GM21723 (cell line): ENCODE measurements around the gene WASHC4.
A peak's percentile ranks its signal among the peaks of the same experiment; 100 is the strongest.
"Not testable (repeated sequence)": the region's sequence is repeated elsewhere in the genome, so short reads cannot be mapped to it uniquely, and the experiment has no call there.

Source experiments
- ATAC-seq: cut with Tn5 transposase; IDR thresholded peaks from one replicate; pipeline ENCODE4 v1.9.1; 2021; ENCODE audit warnings: mild to moderate bottlenecking, moderate library complexity; ENCODE audit not compliant: unreplicated experiment

Gene WASHC4

DNA sequence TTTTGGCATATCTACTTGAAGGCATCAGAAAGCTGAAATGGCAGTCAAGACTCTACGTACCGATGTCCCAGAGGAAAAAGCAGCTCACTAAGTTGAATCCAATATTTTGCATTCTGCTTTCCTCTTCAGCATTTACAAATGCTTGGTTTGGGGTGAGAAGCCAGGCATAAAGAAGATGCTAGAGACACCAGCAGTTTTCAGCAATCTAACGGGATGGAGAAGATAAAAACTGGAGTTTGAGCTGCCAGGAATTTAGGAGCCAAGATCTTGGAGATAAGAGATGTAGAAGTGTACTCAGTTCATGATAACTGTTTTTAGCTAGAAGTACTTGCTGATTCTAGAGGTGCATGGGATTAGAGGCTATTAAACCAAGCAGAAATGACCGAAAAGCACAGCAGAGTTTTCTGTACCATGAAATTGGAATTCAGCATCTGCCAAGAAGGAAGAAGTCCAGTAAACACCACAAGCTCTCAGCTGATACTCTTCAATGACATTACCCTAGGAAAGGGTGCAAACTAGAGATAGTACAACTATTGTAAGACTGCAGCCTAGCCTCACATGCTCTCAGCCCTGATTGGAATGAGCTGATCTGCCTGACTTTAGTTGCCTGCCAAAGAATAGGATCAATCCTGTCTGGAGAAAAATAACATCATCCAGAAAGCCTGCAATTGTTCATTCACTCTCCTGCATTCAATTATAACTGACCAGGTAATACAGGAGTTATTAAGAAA lies 15.9 kb upstream of the WASHC4 start:
- no peak for ATAC-seq

DNA sequence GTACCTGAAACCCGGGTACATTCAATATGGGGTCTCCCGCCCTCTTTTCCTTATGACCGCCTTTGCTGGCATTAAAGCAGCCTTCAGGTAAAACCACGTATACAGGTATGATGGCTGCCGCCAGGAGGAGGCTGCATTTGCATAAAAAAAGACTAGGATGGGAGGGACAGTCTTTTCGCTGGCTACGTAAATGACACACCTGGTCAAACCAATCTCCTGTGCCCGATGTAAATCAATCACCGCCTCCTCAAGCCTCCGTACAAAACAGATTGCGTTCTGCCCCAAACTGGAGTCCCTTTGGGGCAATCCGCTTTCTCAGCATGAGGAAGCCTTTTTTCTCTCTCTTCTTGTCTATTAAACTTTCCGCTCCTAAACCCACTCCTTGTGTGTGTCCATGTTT lies 15.2 kb upstream of the WASHC4 start:
- ATAC-seq: no peak

GRCh38 chr12:105095338-105095737 lies 12.2 kb upstream of the WASHC4 start:
- ATAC-seq: not testable (repeated sequence)

DNA sequence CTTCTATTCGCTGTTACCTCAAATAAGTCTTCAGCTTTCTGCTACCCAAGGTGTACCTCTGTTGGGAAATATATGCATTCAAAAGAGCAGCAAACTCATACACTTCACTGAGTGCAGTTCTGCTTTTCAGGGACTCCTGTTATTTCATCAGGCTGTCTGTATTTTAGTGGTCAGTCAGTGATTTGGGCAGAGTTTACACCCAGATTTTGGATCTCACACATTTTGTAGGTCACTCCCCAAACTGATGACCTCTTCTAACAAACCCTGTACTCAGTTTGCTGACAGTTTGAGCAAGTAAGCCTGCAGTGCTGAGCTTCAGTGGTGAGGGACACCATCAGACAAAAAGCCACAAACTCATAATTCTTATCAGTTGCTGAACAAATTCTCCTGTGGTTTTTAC lies 8.2 kb upstream of the WASHC4 start:
- no peak for ATAC-seq

GRCh38 chr12:105100207-105100985 lies 7.1 kb upstream of the WASHC4 start:
- no peak for ATAC-seq

DNA sequence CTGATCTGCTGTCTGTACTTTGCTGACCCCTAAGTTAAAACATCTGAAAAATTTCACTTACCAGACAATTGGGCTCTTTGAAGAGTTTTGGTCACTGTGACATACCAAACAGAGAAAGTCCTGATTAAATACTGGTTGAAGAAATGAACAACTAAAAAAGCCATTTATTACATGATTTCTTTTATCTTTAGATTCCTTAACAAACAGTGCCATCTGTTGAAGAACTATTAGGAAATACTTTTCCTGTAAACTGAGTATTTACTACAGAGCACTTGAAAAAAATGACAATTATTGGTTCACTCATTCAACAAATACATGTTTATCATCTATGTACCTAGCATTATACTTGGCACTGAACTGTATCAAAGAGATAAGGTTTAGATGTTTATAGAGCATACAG lies 6.5 kb upstream of the WASHC4 start:
- ATAC-seq: no peak

- ATAC-seq: no peak
Observed at GRCh38 chr12:105102673-105103072, 4.9 kb upstream of the WASHC4 start.

DNA sequence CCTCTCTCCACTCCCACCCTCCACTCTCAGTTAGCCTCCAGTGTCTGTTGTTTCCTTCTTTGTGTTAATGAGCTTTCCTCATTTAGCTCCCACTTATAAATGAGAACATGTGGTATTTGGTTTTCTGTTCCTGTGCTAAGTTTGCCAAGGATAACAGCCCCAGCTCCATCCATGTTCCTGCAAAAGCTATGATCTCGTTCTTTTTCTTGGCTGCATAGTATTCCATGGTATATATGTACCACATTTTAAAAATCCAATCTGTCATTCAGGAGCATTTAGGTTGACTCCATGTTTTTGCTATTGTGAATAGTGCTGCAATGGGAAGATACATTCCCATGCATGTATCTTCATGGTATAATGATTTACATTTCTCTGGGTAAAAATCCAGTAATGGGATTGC lies 2.8 kb upstream of the WASHC4 start:
- no peak for ATAC-seq

DNA sequence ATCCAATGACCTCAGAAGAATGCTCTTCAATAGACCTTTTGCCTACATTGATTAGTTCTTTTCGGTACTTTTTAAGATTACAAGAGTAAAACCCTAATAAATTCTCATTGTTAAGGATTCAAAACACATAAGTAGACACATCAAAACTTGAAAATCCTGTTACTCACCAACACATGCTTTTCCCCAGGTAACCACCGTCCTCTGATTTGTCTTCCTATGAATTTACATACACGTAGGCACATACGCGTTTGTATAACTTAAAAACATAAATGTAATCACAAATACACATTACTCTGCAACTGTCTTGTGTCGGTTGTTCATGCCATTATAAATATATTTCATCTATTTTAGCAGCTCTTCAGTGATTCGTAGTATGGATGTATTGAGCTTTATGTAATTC lies 910 bp upstream of the WASHC4 start:
- no peak for ATAC-seq

- peak; percentile 17 for ATAC-seq
Observed at GRCh38 chr12:105107171-105107493, 399 bp upstream of the WASHC4 start.

- no peak for ATAC-seq
Observed at GRCh38 chr12:105109465-105110212, 2.1 kb downstream of the WASHC4 start.

DNA sequence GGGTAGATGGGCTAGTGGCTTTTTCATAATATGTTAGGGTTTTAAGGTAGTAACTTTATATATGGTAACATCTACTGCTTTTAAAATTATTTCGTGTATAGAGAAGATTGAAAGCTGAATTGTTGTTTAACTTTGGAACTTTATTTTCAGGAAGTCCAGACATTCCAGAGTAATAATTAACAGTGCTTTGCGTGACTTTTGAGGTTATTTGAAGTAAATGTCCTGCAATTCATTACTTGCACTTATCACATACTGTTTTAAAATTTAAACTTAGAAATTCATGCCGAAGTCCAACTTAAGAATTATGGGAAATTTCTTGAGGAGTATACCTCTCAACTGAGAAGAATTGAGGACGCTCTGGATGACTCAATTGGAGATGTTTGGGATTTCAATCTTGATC lies 3.3 kb downstream of the WASHC4 start:
- no peak for ATAC-seq

DNA sequence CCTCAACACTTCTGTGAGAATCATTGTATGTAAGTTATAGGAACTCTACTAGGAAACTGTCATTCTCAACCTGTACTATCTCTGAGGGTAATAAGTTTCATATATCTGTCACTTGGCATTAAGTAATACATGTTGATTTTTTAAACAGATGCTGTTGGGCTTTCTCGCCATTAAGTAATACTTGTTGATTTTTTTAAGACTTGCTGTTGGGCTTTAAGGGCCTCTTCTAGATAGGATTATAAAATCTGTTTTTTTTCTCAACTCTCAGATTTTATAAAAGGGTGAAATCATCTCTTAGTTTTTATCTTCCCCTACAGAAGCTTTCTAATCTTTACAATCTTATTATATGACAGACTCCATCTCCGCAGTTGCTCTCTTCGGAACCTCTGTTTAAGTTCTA lies 5.6 kb downstream of the WASHC4 start:
- no peak for ATAC-seq

DNA sequence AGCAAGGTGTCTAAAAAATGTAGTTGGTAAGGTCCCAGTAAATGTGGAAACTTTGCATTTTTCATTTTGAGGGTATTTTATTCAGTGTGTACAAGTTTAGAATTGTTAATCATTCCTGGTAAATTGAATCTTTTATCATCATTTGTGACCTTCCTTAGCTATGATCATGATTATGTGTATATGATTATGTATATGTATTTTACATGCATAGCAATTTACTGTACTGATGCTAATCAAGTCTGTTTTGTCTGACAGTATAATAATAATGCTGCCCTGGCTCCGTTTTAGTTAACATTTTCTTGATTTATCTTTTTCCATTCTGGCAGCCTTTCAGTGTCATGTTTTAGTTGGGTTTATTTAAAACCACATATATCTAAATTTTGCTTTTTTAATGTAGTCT lies 9.4 kb downstream of the WASHC4 start:
- no peak for ATAC-seq

DNA sequence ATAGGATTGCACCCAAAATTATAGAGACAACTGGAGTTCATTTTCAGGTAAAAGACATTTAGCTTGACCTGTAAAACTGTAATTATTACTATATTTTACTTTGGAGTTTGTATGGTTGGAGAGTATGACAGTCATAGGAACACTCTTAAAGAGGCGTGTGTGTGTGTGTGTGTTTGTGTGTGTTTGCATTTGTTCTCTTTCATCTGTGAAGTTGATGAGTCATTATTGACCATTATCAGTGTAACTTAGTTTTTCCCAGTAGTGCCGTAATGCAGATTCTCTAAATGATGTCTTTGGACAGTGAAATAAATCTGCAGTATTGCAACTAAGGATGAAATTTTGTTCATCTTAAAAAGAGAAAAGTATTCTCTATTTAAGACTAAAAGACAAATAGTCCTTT lies 13.0 kb downstream of the WASHC4 start:
- no peak for ATAC-seq

GRCh38 chr12:105138248-105138647 lies 30.7 kb downstream of the WASHC4 start:
- ATAC-seq: no peak

DNA sequence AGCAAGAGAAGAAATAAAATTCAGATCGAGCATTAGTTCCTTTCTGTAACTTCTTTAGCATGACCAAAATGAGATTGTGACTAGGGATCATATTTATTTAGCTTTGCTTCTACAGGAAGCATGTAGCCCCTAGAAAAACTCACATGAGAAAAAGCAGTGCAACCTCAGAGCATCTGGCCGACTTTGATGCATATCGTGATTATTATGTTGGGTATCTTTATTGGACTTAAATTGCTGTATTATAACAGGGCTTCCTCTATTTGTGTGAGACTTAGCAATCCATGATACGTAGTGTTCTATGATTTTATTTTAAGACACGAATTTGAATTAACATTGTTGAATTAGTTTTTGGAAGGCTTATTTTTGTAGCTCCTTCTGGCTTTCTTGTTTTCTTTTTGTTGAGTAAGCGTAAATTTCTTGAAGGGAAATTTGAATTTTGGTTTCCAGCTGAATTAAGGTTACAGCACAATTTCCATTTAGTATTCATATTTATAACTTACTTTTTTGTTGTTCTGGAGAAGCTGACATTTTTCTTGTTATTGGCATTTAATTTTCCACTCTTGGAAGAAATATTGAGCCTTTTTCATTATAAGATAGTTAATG lies 33.9 kb downstream of the WASHC4 start:
- no peak for ATAC-seq

- no peak for ATAC-seq
Observed at GRCh38 chr12:105142259-105142658, 34.7 kb downstream of the WASHC4 start.

DNA sequence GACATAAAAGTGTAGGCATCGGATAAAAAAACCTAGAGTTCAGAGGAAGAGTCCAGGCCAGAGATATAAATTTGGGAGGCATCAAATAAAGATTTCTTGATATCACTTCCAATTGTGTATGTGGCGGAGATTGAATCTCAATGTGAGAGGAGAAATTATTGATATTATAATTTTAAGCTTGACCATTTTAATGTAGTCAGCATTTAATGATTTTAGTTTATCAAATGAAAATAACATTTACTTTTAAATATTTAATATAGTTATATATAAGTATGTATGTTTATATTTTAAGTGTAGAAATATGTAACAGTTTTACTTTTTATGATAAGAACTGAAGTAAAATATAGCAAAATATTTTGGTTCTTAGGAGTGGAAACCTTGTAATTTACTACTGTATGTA lies 48.7 kb downstream of the WASHC4 start:
- ATAC-seq: no peak

GRCh38 chr12:105157606-105158005 lies 50.1 kb downstream of the WASHC4 start:
- ATAC-seq: no peak

GRCh38 chr12:105158876-105159275 lies 51.3 kb downstream of the WASHC4 start:
- no peak for ATAC-seq

DNA sequence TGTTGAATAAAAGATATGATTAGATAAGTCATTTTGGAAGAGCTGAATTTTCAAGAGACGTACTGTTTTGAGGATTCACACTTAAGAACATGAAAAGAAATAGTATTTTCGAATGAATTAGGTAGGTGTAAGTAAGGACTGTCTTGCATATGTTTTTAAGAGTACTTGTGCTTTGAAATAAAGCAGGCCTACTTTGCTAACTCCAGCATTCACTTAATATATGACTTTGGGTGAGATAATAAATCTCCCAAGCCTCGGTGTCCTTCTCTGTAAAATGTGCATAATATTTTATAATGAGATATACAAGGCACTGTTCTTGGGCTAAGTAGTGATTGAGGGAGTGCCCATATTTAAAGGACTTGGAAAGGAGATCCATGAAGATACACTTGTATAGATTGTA lies 54.6 kb downstream of the WASHC4 start:
- no peak for ATAC-seq
